ENCODE data around the gene ARHGAP26.

Gene ARHGAP26

DNA sequence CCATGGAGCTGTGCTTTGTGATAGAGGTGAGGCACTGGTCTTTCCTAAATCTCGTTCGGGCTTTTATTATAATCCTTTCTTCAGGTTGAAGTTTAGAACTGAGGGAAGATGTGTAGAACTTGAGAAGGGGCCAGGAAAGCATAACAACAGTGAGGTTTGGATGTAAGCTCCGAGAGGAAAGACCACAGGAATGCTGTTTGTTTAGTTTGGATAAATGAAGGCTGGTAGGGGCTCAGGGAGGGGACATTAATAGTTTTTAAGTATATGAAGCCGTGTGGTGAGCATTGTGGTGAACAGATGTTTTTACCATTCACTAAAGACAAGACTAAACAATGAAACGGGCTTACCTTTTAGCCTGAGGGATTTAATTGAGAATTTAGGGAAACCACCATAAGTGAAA, 130.8 kb downstream of the ARHGAP26 start:
- no peak overlapping the region for H3K4me3 ChIP-seq (ENCODE audit: low read depth, low read length)

GRCh38 chr5:142901476-142902185, 131.5 kb downstream of the ARHGAP26 start:
- no peak for TF ChIP-seq CTCF (IDR thresholded peaks at IDR 0.05; ENCODE audit: borderline replicate concordance, insufficient read depth, low read depth, low read length)

More for the DNA sequence above, 130.8 kb downstream of the ARHGAP26 start:
- TF ChIP-seq CTCF (IDR thresholded peaks at IDR 0.05; ENCODE audit: borderline replicate concordance, insufficient read depth, low read depth, low read length), result no peak

GRCh38 chr5:142902186-142902965, 132.2 kb downstream of the ARHGAP26 start:
- no peak for TF ChIP-seq CTCF (IDR thresholded peaks at IDR 0.05; ENCODE audit: borderline replicate concordance, insufficient read depth, low read depth, low read length)
- H3K4me3 ChIP-seq (ENCODE audit: low read depth, low read length), result no peak overlapping the region

More at GRCh38 chr5:142901476-142902185, 131.5 kb downstream of the ARHGAP26 start:
- no peak overlapping the region for H3K4me3 ChIP-seq (ENCODE audit: low read depth, low read length)

GRCh38 chr5:142904416-142904815, 134.2 kb downstream of the ARHGAP26 start:
- no peak overlapping the region for H3K4me3 ChIP-seq (ENCODE audit: low read depth, low read length)
- TF ChIP-seq CTCF (IDR thresholded peaks at IDR 0.05; ENCODE audit: borderline replicate concordance, insufficient read depth, low read depth, low read length), result no peak

DNA sequence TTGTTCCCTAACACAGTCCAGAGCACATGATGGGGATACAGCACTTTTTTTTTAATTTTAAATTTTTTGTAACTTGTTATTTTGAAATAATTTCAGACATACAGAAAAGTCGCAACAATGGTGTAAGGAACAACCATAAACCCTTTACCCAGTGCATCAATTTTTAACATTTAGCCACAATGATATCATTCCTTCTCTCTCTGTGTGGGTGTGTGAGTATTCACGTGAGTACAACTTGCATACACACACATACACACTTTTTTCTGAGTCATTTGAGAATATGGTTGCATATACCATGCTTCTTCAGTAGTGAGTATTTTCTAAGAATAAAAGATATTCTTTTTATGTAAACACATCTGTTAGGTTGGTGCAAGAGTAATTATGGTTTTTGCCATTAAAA, 135.2 kb downstream of the ARHGAP26 start:
- TF ChIP-seq CTCF (IDR thresholded peaks at IDR 0.05; ENCODE audit: borderline replicate concordance, insufficient read depth, low read depth, low read length), result no peak
- no peak overlapping the region for H3K4me3 ChIP-seq (ENCODE audit: low read depth, low read length)

GRCh38 chr5:142906863-142907671, 136.9 kb downstream of the ARHGAP26 start:
- no peak for TF ChIP-seq CTCF (IDR thresholded peaks at IDR 0.05; ENCODE audit: borderline replicate concordance, insufficient read depth, low read depth, low read length)
- no peak overlapping the region for H3K4me3 ChIP-seq (ENCODE audit: low read depth, low read length)
